ENCODE data around the gene CTNNBIP1.
"Not testable (repeated sequence)": the region's sequence is repeated elsewhere in the genome, so short reads cannot be mapped to it uniquely, and the experiment has no call there.

The CTNNBIP1 gene

GRCh38 chr1:9803003-9803918 is 106.8 kb downstream of the CTNNBIP1 start:
- not testable (repeated sequence) for DNase-seq (ENCODE audit: low spot score)

GRCh38 chr1:9801909-9802308 is 108.2 kb downstream of the CTNNBIP1 start:
- no peak for DNase-seq (ENCODE audit: low spot score)

Measured in CD4-positive, alpha-beta T cell treated with Interleukin-2 at 100 ng/mL for 4 hours (primary cell).